Measurements from ENCODE around the gene CSGALNACT2.

DNA sequence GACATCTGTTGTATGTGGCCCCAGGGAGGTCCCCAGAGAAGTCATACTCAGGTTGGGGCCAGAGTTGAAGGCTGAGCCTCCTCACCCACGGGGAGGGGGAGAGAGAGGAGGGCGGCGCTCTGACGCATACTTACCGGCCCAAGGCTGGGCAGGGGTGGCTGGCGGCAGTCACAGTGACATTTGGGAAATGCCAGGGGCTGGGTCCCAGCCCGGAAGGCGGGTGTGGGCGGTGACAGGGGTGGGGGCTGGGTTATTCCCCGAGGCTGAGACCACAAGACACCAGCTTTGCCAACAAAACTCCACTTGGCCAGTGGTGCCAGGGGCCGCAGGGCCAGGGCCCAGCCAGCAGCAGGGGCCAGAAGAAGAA is 87.5 kb downstream of the CSGALNACT2 start:
- TF ChIP-seq POLR2A (IDR thresholded peaks at IDR 0.05): no peak
- TF ChIP-seq, protein P1, sequence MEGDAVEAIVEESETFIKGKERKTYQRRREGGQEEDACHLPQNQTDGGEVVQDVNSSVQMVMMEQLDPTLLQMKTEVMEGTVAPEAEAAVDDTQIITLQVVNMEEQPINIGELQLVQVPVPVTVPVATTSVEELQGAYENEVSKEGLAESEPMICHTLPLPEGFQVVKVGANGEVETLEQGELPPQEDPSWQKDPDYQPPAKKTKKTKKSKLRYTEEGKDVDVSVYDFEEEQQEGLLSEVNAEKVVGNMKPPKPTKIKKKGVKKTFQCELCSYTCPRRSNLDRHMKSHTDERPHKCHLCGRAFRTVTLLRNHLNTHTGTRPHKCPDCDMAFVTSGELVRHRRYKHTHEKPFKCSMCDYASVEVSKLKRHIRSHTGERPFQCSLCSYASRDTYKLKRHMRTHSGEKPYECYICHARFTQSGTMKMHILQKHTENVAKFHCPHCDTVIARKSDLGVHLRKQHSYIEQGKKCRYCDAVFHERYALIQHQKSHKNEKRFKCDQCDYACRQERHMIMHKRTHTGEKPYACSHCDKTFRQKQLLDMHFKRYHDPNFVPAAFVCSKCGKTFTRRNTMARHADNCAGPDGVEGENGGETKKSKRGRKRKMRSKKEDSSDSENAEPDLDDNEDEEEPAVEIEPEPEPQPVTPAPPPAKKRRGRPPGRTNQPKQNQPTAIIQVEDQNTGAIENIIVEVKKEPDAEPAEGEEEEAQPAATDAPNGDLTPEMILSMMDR (IDR thresholded peaks at IDR 0.05): no peak

Measured in thyroid gland (tissue), 4 donors.